ENCODE results near the gene ADRM1. TPM values are rescaled to one million over a fixed set of nuclear protein-coding genes. Genes with fewer than 3 reads are reported as not detected.

ADRM1 gene
- total RNA-seq, 1 experiment from 2014 or later, result 263 TPM

DNA sequence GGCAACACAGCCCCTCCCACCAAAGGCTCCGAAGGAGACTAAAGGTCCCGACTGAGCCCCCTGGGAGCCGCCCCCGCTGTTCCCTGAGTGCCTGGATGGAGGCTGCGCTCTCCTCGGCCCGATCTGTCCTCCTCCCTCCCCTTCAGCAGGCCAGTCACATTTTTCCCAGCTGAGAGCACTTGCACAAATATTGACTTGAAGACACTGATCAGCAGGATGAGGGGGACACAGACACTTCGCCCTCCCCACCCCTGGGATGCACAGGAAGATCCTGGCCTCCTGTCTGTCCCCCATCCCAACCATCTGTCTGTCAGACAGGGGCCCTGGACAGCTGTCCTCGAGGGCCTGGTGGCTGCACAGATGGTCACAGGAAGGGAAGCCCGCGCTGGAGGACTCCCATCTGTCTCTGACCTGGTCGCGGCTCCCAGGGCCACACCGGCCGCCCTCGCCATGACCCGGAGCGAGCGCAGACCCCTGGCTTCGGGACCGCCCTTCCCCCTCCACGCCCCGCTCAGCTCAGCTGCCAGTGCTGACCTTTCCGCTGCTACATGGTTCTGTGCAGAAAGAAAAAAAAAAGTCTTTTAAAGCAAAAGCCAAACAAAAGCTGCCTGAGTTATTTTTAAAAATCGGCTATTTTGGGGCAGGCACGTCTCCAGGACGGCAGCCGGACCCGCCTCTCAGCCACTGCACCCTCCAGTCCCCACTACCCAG is 53.2 kb downstream of the ADRM1 start:
- peaks cover 99% of the 10 kb centered on the region for H3K36me3 Mint-ChIP-seq (ENCODE audit: insufficient read depth, unreplicated experiment)
- Histone ChIP-seq H3K27me3 (replicated peaks; ENCODE audit: control insufficient read depth, insufficient read depth, low read length) (no peaks in the 10 kb centered on the region), H3K4me1 (peaks cover 76% of the 10 kb centered on the region), H3K36me3 (ENCODE audit: control insufficient read depth, insufficient read depth, low read length) (peaks cover 31% of the 10 kb centered on the region), H3K9me3 (no peaks in the 10 kb centered on the region), H3K4me3 (ENCODE audit: low read depth, low read length) (no peak overlapping the region)
- peak overlapping the region; percentile 80 for H3K27ac Mint-ChIP-seq (ENCODE audit: unreplicated experiment)
- peaks cover 12% of the 10 kb centered on the region for H3K4me1 Mint-ChIP-seq (ENCODE audit: low read depth, unreplicated experiment)
- no peaks in the 10 kb centered on the region for H3K9me3 Mint-ChIP-seq (ENCODE audit: unreplicated experiment)
- no peaks in the 10 kb centered on the region for H3K27me3 Mint-ChIP-seq (ENCODE audit: insufficient read depth, unreplicated experiment)
- TF ChIP-seq, protein P1, sequence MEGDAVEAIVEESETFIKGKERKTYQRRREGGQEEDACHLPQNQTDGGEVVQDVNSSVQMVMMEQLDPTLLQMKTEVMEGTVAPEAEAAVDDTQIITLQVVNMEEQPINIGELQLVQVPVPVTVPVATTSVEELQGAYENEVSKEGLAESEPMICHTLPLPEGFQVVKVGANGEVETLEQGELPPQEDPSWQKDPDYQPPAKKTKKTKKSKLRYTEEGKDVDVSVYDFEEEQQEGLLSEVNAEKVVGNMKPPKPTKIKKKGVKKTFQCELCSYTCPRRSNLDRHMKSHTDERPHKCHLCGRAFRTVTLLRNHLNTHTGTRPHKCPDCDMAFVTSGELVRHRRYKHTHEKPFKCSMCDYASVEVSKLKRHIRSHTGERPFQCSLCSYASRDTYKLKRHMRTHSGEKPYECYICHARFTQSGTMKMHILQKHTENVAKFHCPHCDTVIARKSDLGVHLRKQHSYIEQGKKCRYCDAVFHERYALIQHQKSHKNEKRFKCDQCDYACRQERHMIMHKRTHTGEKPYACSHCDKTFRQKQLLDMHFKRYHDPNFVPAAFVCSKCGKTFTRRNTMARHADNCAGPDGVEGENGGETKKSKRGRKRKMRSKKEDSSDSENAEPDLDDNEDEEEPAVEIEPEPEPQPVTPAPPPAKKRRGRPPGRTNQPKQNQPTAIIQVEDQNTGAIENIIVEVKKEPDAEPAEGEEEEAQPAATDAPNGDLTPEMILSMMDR (IDR thresholded peaks at IDR 0.05; ENCODE audit: insufficient read depth in 1 of 2, low read depth in 1 of 2, low read length in 1 of 2, severe bottlenecking in 1 of 2, unreplicated experiment in 1 of 2), result no peak
- H3K4me3 Mint-ChIP-seq (ENCODE audit: unreplicated experiment), result peak overlapping the region; percentile 38
- ChIA-PET CTCF (interaction anchor here (0.6 to 3.3 kb wide), 3 partner anchors 10 to 221 kb away, joined by 3 to 11 read pairs (median 3); no protein-coding TSS in a partner anchor), POLR2A (interaction anchor here (0.7 to 0.8 kb wide), 3 partner anchors 11 to 40 kb away, joined by 3 read pairs; partner anchors contain the start of gene LAMA5)
- DNase-seq, result no peak
- intact Hi-C loops (cut with micrococcal nuclease; ENCODE audit: unreplicated experiment), result no loop called here
- no TSS peak for BruUV-seq (replicated peaks)

DNA sequence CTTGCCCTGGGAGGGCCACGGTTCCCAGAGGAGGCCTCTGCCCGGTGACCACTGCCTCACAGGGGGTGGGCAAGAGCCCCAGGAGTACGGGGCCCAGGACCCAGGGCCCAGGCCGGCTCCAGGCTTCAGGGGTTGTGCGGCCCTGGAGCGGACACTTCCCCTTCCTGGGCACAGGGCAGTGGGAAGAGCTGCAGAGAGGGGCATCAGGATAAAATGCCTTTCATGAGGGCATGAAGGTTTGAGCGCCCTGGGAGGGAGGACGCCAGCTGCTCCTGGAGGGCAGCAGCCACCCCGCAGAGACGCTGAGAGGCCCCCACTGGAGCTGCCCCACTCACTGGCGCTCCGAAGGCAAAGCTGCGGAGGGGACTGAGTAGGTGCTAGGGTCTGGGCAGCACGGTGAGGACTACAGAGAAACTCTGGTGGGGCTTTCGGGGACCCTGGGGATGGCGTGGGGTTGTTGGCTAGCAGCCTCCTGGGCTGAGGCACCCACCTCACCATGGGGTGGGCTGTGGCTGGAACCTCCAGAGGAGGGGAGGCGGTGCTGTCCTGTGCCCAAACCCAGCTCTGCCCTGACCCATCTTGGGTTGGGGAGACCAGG is 53.9 kb downstream of the ADRM1 start:
- H3K27me3 Mint-ChIP-seq (ENCODE audit: insufficient read depth, unreplicated experiment), result no peaks in the 10 kb centered on the region
- DNase-seq, result no peak
- ChIA-PET POLR2A (interaction anchor here (0.7 to 0.8 kb wide), 2 partner anchors 11 to 41 kb away, joined by 3 read pairs; partner anchors contain the start of gene LAMA5), CTCF (interaction anchor here (0.6 to 3.3 kb wide), 2 partner anchors 26 to 220 kb away, joined by 3 to 11 read pairs; no protein-coding TSS in a partner anchor)
- TF ChIP-seq, protein P1 (IDR thresholded peaks at IDR 0.05; ENCODE audit: insufficient read depth in 1 of 2, low read depth in 1 of 2, low read length in 1 of 2, severe bottlenecking in 1 of 2, unreplicated experiment in 1 of 2), result no peak
- Histone ChIP-seq H3K9me3 (no peaks in the 10 kb centered on the region), H3K27me3 (replicated peaks; ENCODE audit: control insufficient read depth, insufficient read depth, low read length) (no peaks in the 10 kb centered on the region), H3K4me3 (ENCODE audit: low read depth, low read length) (no peak overlapping the region), H3K36me3 (ENCODE audit: control insufficient read depth, insufficient read depth, low read length) (peaks cover 33% of the 10 kb centered on the region), H3K4me1 (peaks cover 76% of the 10 kb centered on the region)
- H3K4me3 Mint-ChIP-seq (ENCODE audit: unreplicated experiment), result peak overlapping the region; percentile 38
- peaks cover 99% of the 10 kb centered on the region for H3K36me3 Mint-ChIP-seq (ENCODE audit: insufficient read depth, unreplicated experiment)
- H3K4me1 Mint-ChIP-seq (ENCODE audit: low read depth, unreplicated experiment), result peaks cover 14% of the 10 kb centered on the region
- BruUV-seq (replicated peaks), result no TSS peak
- intact Hi-C loops (cut with micrococcal nuclease; ENCODE audit: unreplicated experiment), result no loop called here
- no peaks in the 10 kb centered on the region for H3K9me3 Mint-ChIP-seq (ENCODE audit: unreplicated experiment)
- peak overlapping the region; percentile 80 for H3K27ac Mint-ChIP-seq (ENCODE audit: unreplicated experiment)

DNA sequence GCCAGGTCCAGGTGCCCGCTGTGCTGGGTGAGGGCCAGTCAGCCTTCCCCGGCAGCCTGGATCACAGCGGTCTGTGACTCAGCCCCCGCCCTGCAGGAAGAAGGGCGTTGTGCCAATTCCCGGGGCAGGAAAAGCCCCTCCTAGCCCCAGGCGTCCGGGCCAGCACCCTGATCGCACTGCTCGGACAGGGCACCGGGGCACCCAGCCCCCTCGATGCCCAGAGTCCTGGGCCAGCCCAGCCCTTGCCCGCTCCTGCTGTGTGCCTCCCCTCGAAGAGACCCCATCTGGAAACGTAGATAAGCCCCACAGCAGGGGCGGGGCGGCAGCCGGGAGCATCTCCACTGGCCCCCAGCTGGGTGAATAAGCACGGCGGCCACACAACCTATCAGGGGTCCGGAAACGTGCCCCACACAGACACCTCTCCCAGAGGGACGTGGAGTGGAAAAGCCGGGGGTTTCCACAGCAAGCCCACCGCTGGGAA is 54.4 kb downstream of the ADRM1 start:
- Mint-ChIP-seq H3K4me3 (ENCODE audit: unreplicated experiment) (no peak overlapping the region), H3K4me1 (ENCODE audit: low read depth, unreplicated experiment) (peaks cover 19% of the 10 kb centered on the region), H3K9me3 (ENCODE audit: unreplicated experiment) (no peaks in the 10 kb centered on the region), H3K27me3 (ENCODE audit: insufficient read depth, unreplicated experiment) (no peaks in the 10 kb centered on the region), H3K36me3 (ENCODE audit: insufficient read depth, unreplicated experiment) (peaks cover 99% of the 10 kb centered on the region), H3K27ac (ENCODE audit: unreplicated experiment) (peak overlapping the region; percentile 85)
- peaks cover 31% of the 10 kb centered on the region for H3K36me3 ChIP-seq (ENCODE audit: control insufficient read depth, insufficient read depth, low read length)
- POLR2A ChIA-PET, result no interaction called here
- H3K9me3 ChIP-seq, result no peaks in the 10 kb centered on the region
- TF ChIP-seq, protein P1 (IDR thresholded peaks at IDR 0.05; ENCODE audit: insufficient read depth in 1 of 2, low read depth in 1 of 2, low read length in 1 of 2, severe bottlenecking in 1 of 2, unreplicated experiment in 1 of 2), result no peak
- BruUV-seq (replicated peaks), result no TSS peak
- intact Hi-C loops (cut with micrococcal nuclease; ENCODE audit: unreplicated experiment), result no loop called here
- CTCF ChIA-PET, result interaction anchor here (3.3 kb wide), 1 partner anchor 25 kb away, joined by 11 read pairs; no protein-coding TSS in a partner anchor
- DNase-seq, result no peak
- no peaks in the 10 kb centered on the region for H3K27me3 ChIP-seq (replicated peaks; ENCODE audit: control insufficient read depth, insufficient read depth, low read length)
- H3K4me3 ChIP-seq (ENCODE audit: low read depth, low read length), result no peak overlapping the region
- H3K4me1 ChIP-seq, result peaks cover 80% of the 10 kb centered on the region
